Duodenal mucosa (tissue), 2 donors: ENCODE measurements around the gene GPR150.

Experiments used
- H3K27ac ChIP-seq: one replicate; pipeline ENCODE4 v1.7.0; 2013; ENCODE audit warnings: low read depth, low read length
- H3K27me3 ChIP-seq, 2 donors: one replicate each; pipeline ENCODE4 v1.7.0; 2013; ENCODE audit warnings: low read length in 2 of 2, control low read depth in 1 of 2; ENCODE audit not compliant: insufficient read depth in 2 of 2, control insufficient read depth in 1 of 2
- H3K36me3 ChIP-seq, 2 donors: one replicate each; pipeline ENCODE4 v1.7.0; 2013; ENCODE audit warnings: low read length in 2 of 2, control low read depth in 1 of 2; ENCODE audit not compliant: insufficient read depth in 2 of 2, control insufficient read depth in 1 of 2
- H3K4me1 ChIP-seq, 2 donors: one replicate each; pipeline ENCODE4 v1.7.0; 2013; ENCODE audit warnings: low read length in 2 of 2, control low read depth in 1 of 2; ENCODE audit not compliant: insufficient read depth in 2 of 2, control insufficient read depth in 1 of 2
- H3K4me3 ChIP-seq, 2 donors: one replicate each; pipeline ENCODE4 v1.7.0; 2013; ENCODE audit warnings: low read length in 2 of 2, low read depth in 1 of 2
- H3K9ac ChIP-seq, 2 donors: one replicate each; pipeline ENCODE4 v1.7.0; 2013; ENCODE audit warnings: low read length in 2 of 2, low read depth in 1 of 2
- H3K9me3 ChIP-seq, 2 donors: one replicate each; pipeline ENCODE4 v1.7.0; 2013; ENCODE audit warnings: low read length in 2 of 2, control low read depth in 1 of 2; ENCODE audit not compliant: control insufficient read depth in 1 of 2

Gene GPR150

GRCh38 chr5:95620030-95620869 is at the start of gene GPR150:
Gene GPR150, plus strand, starts transcription at chr5:95620087. Its CDS starts 189 bp downstream, at chr5:95620276.
- H3K27ac ChIP-seq: no peak within 1 kb of the TSS
- no peaks in the 10 kb centered on the region for H3K9me3 ChIP-seq
- peaks cover 8 to 13% of the 10 kb centered on the region in 2 donors for H3K27me3 ChIP-seq
- peaks cover 11 to 22% of the 10 kb centered on the region in 2 donors for H3K4me1 ChIP-seq
- peak within 1 kb of the TSS; percentile 48 to 49 for H3K9ac ChIP-seq
- H3K36me3 ChIP-seq: no peaks in the 10 kb centered on the region
- peak within 1 kb of the TSS; percentile 75 to 76 for H3K4me3 ChIP-seq

GRCh38 chr5:95572016-95572415 is 47.9 kb upstream of the GPR150 start:
- no peaks in the 10 kb centered on the region for H3K9me3 ChIP-seq
- H3K27me3 ChIP-seq: no peaks in the 10 kb centered on the region
- H3K4me1 ChIP-seq: no peaks in the 10 kb centered on the region
- H3K4me3 ChIP-seq: no peak overlapping the region
- H3K36me3 ChIP-seq: peaks cover 4 to 5% of the 10 kb centered on the region in 2 donors
- H3K27ac ChIP-seq: no peak overlapping the region
- H3K9ac ChIP-seq: no peak overlapping the region

GRCh38 chr5:95581576-95581975 is 38.3 kb upstream of the GPR150 start:
- Histone ChIP-seq H3K4me1 (no peaks in the 10 kb centered on the region), H3K9me3 (no peaks in the 10 kb centered on the region), H3K4me3 (no peak overlapping the region), H3K27ac (no peak overlapping the region), H3K9ac (no peak overlapping the region), H3K36me3 (no peaks in the 10 kb centered on the region), H3K27me3 (no peaks in the 10 kb centered on the region)

GRCh38 chr5:95583992-95584391 is 35.9 kb upstream of the GPR150 start:
- no peaks in the 10 kb centered on the region for H3K4me1 ChIP-seq
- no peaks in the 10 kb centered on the region for H3K36me3 ChIP-seq
- H3K27ac ChIP-seq: no peak overlapping the region
- H3K27me3 ChIP-seq: no peaks in the 10 kb centered on the region
- H3K9ac ChIP-seq: no peak overlapping the region
- no peaks in the 10 kb centered on the region for H3K9me3 ChIP-seq
- no peak overlapping the region for H3K4me3 ChIP-seq

GRCh38 chr5:95590880-95591279 is 29.0 kb upstream of the GPR150 start:
- H3K9ac ChIP-seq: no peak overlapping the region
- H3K4me1 ChIP-seq: peaks cover 0 to 6% of the 10 kb centered on the region in 2 donors
- H3K27me3 ChIP-seq: no peaks in the 10 kb centered on the region
- no peak overlapping the region for H3K4me3 ChIP-seq
- no peak overlapping the region for H3K27ac ChIP-seq
- no peaks in the 10 kb centered on the region for H3K9me3 ChIP-seq
- no peaks in the 10 kb centered on the region for H3K36me3 ChIP-seq

- Histone ChIP-seq H3K9me3 (no peaks in the 10 kb centered on the region), H3K9ac (no peak overlapping the region), H3K4me1 (peaks cover 0 to 6% of the 10 kb centered on the region in 2 donors), H3K36me3 (no peaks in the 10 kb centered on the region), H3K4me3 (no peak overlapping the region), H3K27ac (no peak overlapping the region), H3K27me3 (no peaks in the 10 kb centered on the region)
These were observed 28.4 kb upstream of the GPR150 start for GRCh38 chr5:95591490-95591901.

- no peaks in the 10 kb centered on the region for H3K36me3 ChIP-seq
- H3K9me3 ChIP-seq: no peaks in the 10 kb centered on the region
- H3K27ac ChIP-seq: no peak overlapping the region
- no peak overlapping the region for H3K4me3 ChIP-seq
- H3K27me3 ChIP-seq: no peaks in the 10 kb centered on the region
- H3K4me1 ChIP-seq: peaks cover 0 to 6% of the 10 kb centered on the region in 2 donors
- no peak overlapping the region for H3K9ac ChIP-seq
These were observed 24.5 kb upstream of the GPR150 start for GRCh38 chr5:95595289-95595931.

GRCh38 chr5:95599252-95599651 is 20.6 kb upstream of the GPR150 start:
- H3K9ac ChIP-seq: no peak overlapping the region
- H3K9me3 ChIP-seq: no peaks in the 10 kb centered on the region
- H3K36me3 ChIP-seq: no peaks in the 10 kb centered on the region
- H3K27ac ChIP-seq: no peak overlapping the region
- no peaks in the 10 kb centered on the region for H3K4me1 ChIP-seq
- no peaks in the 10 kb centered on the region for H3K27me3 ChIP-seq
- no peak overlapping the region for H3K4me3 ChIP-seq

- Histone ChIP-seq H3K27me3 (no peaks in the 10 kb centered on the region), H3K27ac (no peak overlapping the region), H3K36me3 (no peaks in the 10 kb centered on the region), H3K9me3 (no peaks in the 10 kb centered on the region), H3K4me1 (no peaks in the 10 kb centered on the region), H3K9ac (no peak overlapping the region), H3K4me3 (no peak overlapping the region)
These were observed 19.3 kb upstream of the GPR150 start for GRCh38 chr5:95600557-95600956.

GRCh38 chr5:95605786-95606185 is 14.1 kb upstream of the GPR150 start:
- no peaks in the 10 kb centered on the region for H3K36me3 ChIP-seq
- H3K9me3 ChIP-seq: no peaks in the 10 kb centered on the region
- no peak overlapping the region for H3K9ac ChIP-seq
- no peak overlapping the region for H3K27ac ChIP-seq
- no peaks in the 10 kb centered on the region for H3K4me1 ChIP-seq
- H3K27me3 ChIP-seq: no peaks in the 10 kb centered on the region
- no peak overlapping the region for H3K4me3 ChIP-seq
